DMS153 treated with DMSO at 0.1 percent for 48 hours (cell line): Measurements from ENCODE around the gene KLRC1.
"Not testable (repeated sequence)": the region's sequence is repeated elsewhere in the genome, so short reads cannot be mapped to it uniquely, and the experiment has no call there.

Experiments
- DNase-seq: peaks from one replicate; lab custom pipeline; 2025; ENCODE audit not compliant: unreplicated experiment; lab: John Stamatoyannopoulos, UW

The KLRC1 gene

DNA sequence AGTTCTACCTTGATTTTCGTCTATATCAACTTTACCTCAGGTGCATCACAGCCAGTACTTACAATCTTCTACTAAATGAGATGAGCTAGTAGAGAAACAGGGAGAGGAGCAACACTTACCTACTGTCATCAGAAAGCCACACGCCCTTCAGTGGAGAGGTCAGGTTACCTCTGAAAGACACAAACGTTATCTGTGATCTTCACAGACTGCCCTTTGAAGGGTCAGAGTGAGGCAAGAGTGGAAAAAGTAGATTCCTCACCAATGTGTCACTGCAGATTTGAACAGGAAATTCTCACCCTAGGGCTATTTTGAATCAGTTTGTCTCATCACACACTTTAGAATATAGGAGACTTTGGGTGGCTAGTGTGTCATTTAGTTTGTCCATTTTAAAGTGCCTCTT is 31.0 kb downstream of the KLRC1 start:
- DNase-seq: not testable (repeated sequence)

DNA sequence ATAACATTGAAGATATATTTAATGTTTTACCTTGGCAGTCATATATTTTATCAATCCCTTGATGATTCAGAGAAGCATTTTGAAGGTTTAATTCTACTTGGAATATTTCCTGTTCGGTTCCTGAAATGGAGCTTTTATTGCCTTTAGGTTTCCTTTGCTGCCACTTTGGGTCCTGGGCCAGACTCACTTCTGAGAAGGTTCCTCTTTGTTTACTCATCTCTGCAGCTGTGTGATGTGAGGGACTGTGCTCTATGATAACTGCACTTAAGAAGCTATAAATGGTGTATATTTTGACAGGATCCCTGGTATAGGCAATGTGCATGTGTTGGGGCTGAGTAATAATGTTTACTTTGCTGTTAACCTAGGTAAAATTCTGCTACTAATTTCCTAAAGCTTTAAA is 32.8 kb downstream of the KLRC1 start, which contains the start of gene KLRC3:
Gene KLRC3 (minus strand): TSS at position 262 of the 400 bp plus-strand sequence. CDS start 45 bp downstream, at position 217.
- DNase-seq: not testable (repeated sequence)

DNA sequence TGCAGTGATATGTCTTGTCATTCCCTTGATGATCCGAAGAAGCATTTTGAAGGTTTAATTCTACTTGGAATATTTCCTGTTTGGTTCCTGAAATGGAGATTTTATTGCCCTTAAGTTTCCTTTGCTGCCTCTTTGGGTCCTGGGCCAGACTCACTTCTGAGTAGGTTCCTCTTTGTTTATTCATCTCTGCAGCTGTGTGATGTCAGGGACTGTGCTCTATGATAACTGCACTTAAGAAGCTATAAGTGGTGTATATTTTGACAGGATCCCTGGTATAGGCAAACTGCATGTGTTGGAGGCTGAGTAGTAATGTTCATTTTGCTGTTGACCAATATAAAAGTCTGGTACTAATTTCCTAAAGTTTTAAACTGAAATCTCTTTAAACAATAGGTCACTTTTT is 43.8 kb downstream of the KLRC1 start, which contains the start of gene KLRC4:
Gene KLRC4 (minus strand): TSS at position 366 of the 400 bp plus-strand sequence. CDS start 182 bp downstream, at position 184.
- peak; percentile 67 for DNase-seq

DNA sequence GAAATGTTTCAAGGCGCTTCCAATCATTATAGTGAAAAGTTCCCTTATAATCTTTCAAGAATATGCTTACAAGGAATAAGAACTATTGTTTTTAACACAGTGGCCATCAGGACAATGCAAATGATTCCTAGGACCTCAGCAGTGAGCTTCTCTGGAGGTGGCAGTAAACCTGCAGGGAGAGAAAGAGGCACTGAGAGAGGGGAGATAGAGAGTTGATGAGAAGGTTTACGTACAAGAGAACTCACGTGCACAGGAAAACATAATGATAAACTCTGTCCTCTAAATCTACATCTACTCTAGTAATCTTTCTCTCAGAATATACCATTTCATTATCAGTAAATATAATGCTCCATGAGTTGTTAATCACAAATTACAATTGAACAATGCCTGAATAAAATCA is 44.3 kb downstream of the KLRC1 start:
- peak; percentile 30 for DNase-seq

DNA sequence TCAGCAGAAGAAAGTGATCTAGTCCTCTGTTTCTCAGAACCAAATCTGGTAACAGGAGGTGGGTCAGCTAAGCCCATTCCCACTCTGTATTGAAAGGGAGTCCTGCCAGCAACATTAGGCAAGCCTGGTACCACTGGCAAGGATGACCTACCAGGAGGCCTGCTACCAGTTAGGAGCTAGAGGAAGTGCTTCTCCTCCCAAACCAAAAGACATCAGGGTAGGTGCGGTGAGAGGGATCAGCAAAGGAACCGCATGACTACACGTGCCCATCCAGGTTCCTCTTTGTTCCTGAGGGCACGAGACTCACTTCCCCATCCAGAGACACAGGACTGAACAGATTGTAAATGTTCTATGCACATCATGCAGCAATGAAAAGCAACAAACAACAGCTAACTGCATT is 46.5 kb downstream of the KLRC1 start:
- DNase-seq: no peak

DNA sequence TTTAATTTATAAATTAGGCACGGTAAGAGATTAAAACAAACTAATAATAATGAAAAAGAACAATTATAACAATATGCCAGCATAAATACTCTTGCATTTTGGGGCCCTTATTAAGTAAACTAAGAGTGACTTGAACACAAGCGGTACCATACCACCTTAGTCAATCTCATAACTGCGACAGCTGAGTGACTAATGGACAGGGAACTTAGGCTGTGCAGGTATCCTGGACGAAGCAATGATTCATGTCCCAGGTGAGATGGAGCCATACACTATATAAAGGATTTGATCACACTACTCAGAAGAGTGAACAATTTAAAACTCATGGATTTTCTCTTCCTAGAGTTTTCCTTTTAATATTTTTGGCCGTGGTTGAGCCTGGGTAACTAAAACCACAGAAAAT is 47.9 kb downstream of the KLRC1 start:
- DNase-seq: no peak

DNA sequence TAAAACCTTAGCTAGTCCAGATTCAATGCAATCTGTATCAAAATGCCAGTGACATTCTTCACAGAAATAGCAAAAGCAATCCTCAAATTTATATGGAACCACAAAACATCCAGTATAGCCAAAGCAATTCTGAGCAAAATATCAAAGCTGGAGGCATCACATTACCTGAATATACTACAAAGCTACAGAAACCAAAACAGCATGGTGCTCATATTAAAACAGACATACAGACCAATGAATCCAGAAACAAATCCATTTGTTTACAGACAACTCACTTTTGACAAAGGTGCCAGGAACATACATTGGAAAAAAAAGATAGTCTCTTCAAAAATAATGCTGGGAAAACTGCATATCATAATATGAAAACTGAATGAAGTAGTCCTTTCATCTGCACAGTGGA is 48.4 kb downstream of the KLRC1 start:
- no peak for DNase-seq

DNA sequence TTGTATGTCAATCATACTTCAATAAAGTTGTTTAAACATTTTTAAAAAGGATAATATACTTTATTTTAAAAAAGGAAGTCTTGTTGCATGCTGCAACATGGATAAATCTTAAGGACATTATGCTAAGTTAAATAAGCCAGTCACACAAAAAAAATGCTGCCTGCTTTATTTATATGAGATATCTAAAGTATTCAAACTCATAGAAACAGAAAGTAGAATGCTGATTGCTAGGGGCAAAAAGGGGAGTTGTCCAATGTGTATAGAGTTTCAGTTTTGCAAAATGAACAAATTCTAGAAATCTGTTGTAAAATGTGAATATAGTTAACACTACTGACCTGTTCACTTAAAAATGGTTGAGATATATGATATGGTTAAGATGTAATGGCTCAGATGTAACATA is 52.3 kb downstream of the KLRC1 start:
- no peak for DNase-seq

DNA sequence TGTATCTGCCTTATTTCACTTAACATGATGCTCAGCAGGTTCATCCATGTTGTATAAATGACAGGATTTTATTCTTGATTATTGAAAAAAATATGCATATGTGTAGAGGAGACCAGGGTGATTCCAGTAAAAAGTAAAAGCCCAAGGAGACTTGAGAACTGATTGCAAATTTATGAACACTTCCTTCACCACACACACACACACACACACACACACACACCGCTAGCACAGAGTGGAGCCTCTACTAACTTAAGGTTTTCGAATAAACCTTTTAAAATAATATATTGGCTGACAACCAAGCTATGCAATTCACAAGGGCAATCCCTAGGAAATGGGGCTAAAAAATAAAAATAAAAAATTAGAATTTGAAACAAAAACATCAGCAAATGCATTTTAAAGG is 55.0 kb downstream of the KLRC1 start:
- no peak for DNase-seq

DNA sequence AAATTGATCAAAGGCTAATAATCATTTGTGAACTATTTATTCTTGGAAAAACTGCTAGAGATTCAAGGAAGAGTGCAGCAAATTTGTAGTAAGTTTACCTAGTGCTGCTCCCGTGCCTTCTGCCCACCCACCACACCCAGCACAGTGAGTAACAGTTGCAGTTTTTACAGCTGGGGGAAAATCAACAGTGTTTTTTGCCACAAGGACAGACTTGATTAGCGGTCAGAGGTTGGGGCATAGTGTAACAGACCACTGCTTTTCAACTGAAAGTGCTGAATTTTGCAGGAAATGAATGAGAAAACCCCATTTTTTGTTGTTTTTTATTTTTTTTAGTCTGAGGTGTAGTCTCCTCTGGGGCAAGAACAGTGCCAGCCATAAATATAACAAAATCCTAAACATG is 55.9 kb downstream of the KLRC1 start:
- no peak for DNase-seq

DNA sequence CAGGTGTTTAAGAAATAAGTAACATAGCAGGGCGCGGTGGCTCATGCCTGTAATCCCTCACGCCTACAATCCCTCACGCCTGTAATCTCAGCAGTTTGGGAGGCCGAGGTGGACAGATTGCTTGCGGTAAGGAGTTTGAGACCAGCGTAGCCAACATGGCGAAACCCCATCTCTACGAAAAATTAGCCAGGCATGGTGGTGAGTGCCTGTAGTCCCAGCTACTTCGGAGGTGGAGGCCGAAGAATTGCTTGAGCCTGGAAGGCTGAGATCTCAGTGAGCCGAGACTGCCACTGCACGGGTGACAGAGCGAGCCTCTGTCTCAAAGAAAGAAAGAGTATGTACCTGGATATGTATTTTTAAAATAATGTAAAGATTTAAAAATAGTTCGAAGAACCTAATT is 57.0 kb downstream of the KLRC1 start:
- DNase-seq: not testable (repeated sequence)
